Bronchial epithelial cell (primary cell): ENCODE measurements around the gene LGR5. TPM values are rescaled to one million over a fixed set of nuclear protein-coding genes. Genes with fewer than 3 reads are reported as not detected.
"Not testable (repeated sequence)": the region's sequence is repeated elsewhere in the genome, so short reads cannot be mapped to it uniquely, and the experiment has no call there.

Experiments
- DNase-seq: peaks from one replicate; pipeline ENCODE4 v3.0.0-alpha.2; 2010; ENCODE audit warnings: low read depth
- FAIRE-seq: peaks from 2 replicates; lab custom pipeline; 2011; peaks lifted over from hg19 to GRCh38; lab: Jason Lieb, UNC
- H3K27me3 ChIP-seq: 2 replicates; pipeline ENCODE4 v1.5.1; 2011; ENCODE audit warnings: low read length; ENCODE audit not compliant: control insufficient read depth, insufficient read depth
- H3K36me3 ChIP-seq: 2 replicates; pipeline ENCODE4 v1.5.1; 2011; ENCODE audit warnings: low read length; ENCODE audit not compliant: control insufficient read depth, insufficient read depth
- H3K4me3 ChIP-seq: 2 replicates; pipeline ENCODE4 v1.5.1; 2011; ENCODE audit warnings: mild to moderate bottlenecking, low read depth, low read length, control low read depth
- CTCF ChIP-seq: IDR thresholded peaks from 2 replicates; pipeline ENCODE4 v1.5.1; 2011; ENCODE audit warnings: mild to moderate bottlenecking, moderate library complexity, low read length, control low read depth, inconsistent platforms; ENCODE audit not compliant: insufficient read depth, severe bottlenecking
- total RNA-seq: library from RNA; depleted of rRNA; stranded (reverse); fragments of >200 nt; gene quantifications from 2 replicates; pipeline ENCODE4 v1.2.1, GENCODE V29; 2014

Gene LGR5
- total RNA-seq, 1 donor from 2014 or later = not detected

GRCh38 chr12:71548893-71549292, 109.3 kb downstream of the LGR5 start:
- FAIRE-seq (no peak), DNase-seq (no peak)
- no peaks in the 10 kb centered on the region for H3K27me3 ChIP-seq
- no peaks in the 10 kb centered on the region for H3K36me3 ChIP-seq
- no peak for TF ChIP-seq CTCF
- H3K4me3 ChIP-seq = no peak overlapping the region

GRCh38 chr12:71551529-71551928, 111.9 kb downstream of the LGR5 start:
- no peaks in the 10 kb centered on the region for H3K27me3 ChIP-seq
- H3K36me3 ChIP-seq = no peaks in the 10 kb centered on the region
- no peak for FAIRE-seq
- TF ChIP-seq CTCF = peak; percentile 10
- no peak overlapping the region for H3K4me3 ChIP-seq
- peak; percentile 31 for DNase-seq

DNA sequence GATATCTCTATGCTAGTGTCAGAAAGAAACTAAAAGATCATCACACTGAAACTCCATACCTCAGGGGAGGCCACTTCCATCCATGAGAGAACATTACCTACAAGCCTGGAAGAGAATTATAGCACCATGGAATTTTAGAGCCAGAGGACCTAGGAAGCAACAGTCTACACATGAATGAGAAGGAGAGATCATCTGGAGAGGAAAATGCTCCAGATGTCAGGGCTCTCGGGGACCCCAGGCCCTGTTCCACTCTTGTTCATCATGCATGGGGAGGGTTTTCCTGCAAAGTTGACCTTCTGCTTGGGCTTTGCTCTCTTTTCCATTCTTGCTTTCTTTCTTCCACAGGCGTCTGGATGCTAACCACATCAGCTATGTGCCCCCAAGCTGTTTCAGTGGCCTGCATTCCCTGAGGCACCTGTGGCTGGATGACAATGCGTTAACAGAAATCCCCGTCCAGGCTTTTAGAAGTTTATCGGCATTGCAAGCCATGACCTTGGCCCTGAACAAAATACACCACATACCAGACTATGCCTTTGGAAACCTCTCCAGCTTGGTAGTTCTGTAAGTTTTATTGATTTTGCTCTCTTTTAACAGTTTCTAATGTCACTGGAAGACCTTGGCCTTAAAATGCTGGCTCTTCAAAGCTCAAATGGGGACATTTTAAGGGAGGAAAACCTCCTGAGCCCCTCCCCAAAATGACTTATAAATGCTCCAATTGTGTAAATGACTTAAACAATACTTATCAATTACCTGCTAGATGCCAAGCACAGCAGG, 113.3 kb downstream of the LGR5 start:
- no peaks in the 10 kb centered on the region for H3K36me3 ChIP-seq
- H3K27me3 ChIP-seq = no peaks in the 10 kb centered on the region
- no peak for TF ChIP-seq CTCF
- no peak overlapping the region for H3K4me3 ChIP-seq
- DNase-seq = no peak
- no peak for FAIRE-seq

- FAIRE-seq = no peak
These were observed 115.6 kb downstream of the LGR5 start for GRCh38 chr12:71555191-71555590.

DNA sequence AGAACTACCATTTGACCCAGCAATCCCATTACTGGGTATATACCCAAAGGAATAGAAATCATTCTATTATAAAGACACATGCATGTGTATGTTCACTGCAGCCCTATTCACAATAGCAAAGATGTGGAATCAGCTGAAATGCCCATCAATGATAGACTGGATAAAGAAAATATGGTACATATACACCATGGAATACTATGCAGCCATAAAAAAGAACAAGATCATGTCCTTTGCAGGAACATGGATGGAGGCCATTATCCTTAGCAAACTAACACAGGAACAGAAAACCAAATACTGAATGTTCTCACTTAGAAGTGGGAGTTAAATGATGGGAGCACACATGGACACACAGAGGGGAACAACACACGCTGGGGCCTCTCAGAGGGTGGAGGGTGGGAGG, 116.2 kb downstream of the LGR5 start:
- FAIRE-seq, DNase-seq, H3K4me3 ChIP-seq, H3K27me3 ChIP-seq, H3K36me3 ChIP-seq: not testable (repeated sequence)

More at GRCh38 chr12:71555191-71555590, 115.6 kb downstream of the LGR5 start:
- no peak for TF ChIP-seq CTCF
- Histone ChIP-seq H3K4me3 (no peak overlapping the region), H3K36me3 (no peaks in the 10 kb centered on the region), H3K27me3 (no peaks in the 10 kb centered on the region)
- no peak for DNase-seq

DNA sequence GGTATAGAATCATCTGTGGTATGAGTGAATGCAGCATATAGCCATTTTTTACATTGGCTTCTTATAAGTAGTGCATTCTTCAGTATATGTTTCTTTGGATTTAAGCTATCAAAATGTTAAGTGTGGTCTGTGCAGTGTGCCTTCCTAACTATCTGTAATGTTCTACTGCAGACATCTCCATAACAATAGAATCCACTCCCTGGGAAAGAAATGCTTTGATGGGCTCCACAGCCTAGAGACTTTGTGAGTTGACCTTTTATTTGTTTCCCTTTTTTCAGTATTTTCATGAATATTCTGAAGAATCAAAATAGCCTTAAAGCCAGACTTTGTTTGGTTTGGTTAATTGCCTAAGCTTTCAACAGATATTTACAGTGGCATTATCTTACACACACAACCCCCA, 116.8 kb downstream of the LGR5 start:
- DNase-seq = no peak
- Histone ChIP-seq H3K4me3 (no peak overlapping the region), H3K27me3 (no peaks in the 10 kb centered on the region), H3K36me3 (no peaks in the 10 kb centered on the region)
- no peak for TF ChIP-seq CTCF
- no peak for FAIRE-seq
